OCI-LY7 (cell line): ENCODE data around the gene RPSA.
"Not testable (repeated sequence)": the region's sequence is repeated elsewhere in the genome, so short reads cannot be mapped to it uniquely, and the experiment has no call there.

Source experiments
- EZH2phosphoT487 ChIP-seq: fragments of 200-600 bp; sonication (generic); IDR thresholded peaks from 2 replicates; pipeline ENCODE4 v1.6.1; 2018; ENCODE audit warnings: low read depth, borderline replicate concordance, mild to moderate bottlenecking, mixed run types, antibody characterized with exemption, low read length, moderate library complexity, mixed read lengths
- TF ChIP-seq, protein P1 (sequence below): fragments of 200-600 bp; sonication (generic); conservative IDR thresholded peaks from 2 replicates; pipeline ENCODE4 v1.5.1; 2014; ENCODE audit warnings: mild to moderate bottlenecking, antibody characterized with exemption, low read length, moderate library complexity, mixed read lengths

DNA sequence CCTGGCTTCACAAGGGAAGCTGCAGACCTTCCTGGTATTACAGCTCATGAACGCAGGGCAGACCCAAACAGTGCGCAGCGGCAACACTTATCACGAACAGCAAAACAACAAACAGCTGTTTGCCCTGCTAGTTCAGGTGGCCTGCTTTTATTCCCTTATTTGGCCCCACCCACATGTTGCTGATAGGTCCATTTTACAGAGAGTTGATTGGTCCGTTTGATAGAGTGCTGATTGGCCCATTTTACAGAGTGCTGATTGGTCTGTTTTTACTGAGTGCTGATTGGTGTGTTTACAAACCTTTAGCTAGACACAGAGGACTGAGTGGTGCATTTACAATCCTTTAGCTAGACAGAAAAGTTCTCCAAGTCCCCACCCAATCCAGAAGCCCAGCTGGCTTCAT, 52.1 kb downstream of the RPSA start:
- TF ChIP-seq, protein P1, sequence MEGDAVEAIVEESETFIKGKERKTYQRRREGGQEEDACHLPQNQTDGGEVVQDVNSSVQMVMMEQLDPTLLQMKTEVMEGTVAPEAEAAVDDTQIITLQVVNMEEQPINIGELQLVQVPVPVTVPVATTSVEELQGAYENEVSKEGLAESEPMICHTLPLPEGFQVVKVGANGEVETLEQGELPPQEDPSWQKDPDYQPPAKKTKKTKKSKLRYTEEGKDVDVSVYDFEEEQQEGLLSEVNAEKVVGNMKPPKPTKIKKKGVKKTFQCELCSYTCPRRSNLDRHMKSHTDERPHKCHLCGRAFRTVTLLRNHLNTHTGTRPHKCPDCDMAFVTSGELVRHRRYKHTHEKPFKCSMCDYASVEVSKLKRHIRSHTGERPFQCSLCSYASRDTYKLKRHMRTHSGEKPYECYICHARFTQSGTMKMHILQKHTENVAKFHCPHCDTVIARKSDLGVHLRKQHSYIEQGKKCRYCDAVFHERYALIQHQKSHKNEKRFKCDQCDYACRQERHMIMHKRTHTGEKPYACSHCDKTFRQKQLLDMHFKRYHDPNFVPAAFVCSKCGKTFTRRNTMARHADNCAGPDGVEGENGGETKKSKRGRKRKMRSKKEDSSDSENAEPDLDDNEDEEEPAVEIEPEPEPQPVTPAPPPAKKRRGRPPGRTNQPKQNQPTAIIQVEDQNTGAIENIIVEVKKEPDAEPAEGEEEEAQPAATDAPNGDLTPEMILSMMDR = not testable (repeated sequence)
- not testable (repeated sequence) for TF ChIP-seq EZH2phosphoT487
